Endothelial cell of umbilical vein (primary cell): ENCODE measurements around the gene TOM1. TPM values are rescaled to one million over a fixed set of nuclear protein-coding genes. Genes with fewer than 3 reads are reported as not detected.

Experiments used
- BruUV-seq: library from RNA; stranded (reverse); fragments of 400-500 nt; replicated peaks from 2 replicates; lab custom pipeline; 2021; lab: Mats Ljungman, UMichigan
- CTCF ChIA-PET: fragments of 300-600, 350-600 bp; sonication (Branson Sonifier 250); formaldehyde crosslinking; loops from one replicate; lab custom pipeline; 2021; ENCODE audit warnings: antibody characterized with exemption, inconsistent platforms; lab: Charles Lee
- POLR2A ChIA-PET: fragments of 300-600, 350-600 bp; sonication (Branson Sonifier 250); formaldehyde crosslinking; loops from one replicate; lab custom pipeline; 2021; ENCODE audit warnings: antibody characterized with exemption, inconsistent platforms; lab: Charles Lee
- DNase-seq: peaks from one replicate; pipeline ENCODE4 v3.0.0-alpha.2; 2011; ENCODE audit warnings: low read depth, low spot score
- FAIRE-seq: peaks from 2 replicates; lab custom pipeline; 2011; peaks lifted over from hg19 to GRCh38; lab: Jason Lieb, UNC
- H2AFZ ChIP-seq: 2 replicates; pipeline ENCODE4 v1.6.0; 2012; ENCODE audit warnings: low read depth, low read length, control low read depth, inconsistent platforms
- H3K27ac ChIP-seq: 2 replicates; pipeline ENCODE4 v1.5.1; 2011; ENCODE audit warnings: low read depth, mild to moderate bottlenecking, control low read depth, low read length, moderate library complexity; ENCODE audit not compliant: insufficient read depth
- H3K27me3 ChIP-seq, 2 experiments: 2 replicates each; pipeline versions ENCODE4 v1.6.0 to v1.6.1; 2011; ENCODE audit warnings: low read length in 2 of 2, mixed read lengths in 1 of 2; ENCODE audit not compliant: control insufficient read depth in 2 of 2, insufficient read depth in 2 of 2
- H3K36me3 ChIP-seq, 2 experiments: 2 replicates in 1 of 2; 3 replicates in 1 of 2; pipeline ENCODE4 v1.5.1; 2011; ENCODE audit warnings: low read length in 2 of 2, mild to moderate bottlenecking in 1 of 2, moderate library complexity in 1 of 2; ENCODE audit not compliant: control insufficient read depth in 2 of 2, insufficient read depth in 2 of 2; ENCODE audit errors: extremely low read depth in 1 of 2
- H3K4me1 ChIP-seq: 3 replicates; pipeline ENCODE4 v1.5.1; 2011; ENCODE audit warnings: mild to moderate bottlenecking, low read length; ENCODE audit not compliant: control insufficient read depth, insufficient read depth; ENCODE audit errors: extremely low read depth
- H3K4me2 ChIP-seq: 2 replicates; pipeline ENCODE4 v1.6.1; 2011; ENCODE audit warnings: low read length, control low read depth, mixed read lengths; ENCODE audit not compliant: insufficient read depth
- H3K4me3 ChIP-seq, 3 experiments: fragments of 200-600 bp in 1 of 3; sonication (generic), shearing (Covaris generic) in 1 of 3; replicated peaks in 1 of 3; 2 replicates each; pipeline ENCODE4 v1.5.1; 2011 to 2016; ENCODE audit warnings: control low read depth in 3 of 3, low read length in 3 of 3, mild to moderate bottlenecking in 2 of 3, inconsistent platforms in 1 of 3, low read depth in 1 of 3, moderate library complexity in 1 of 3; ENCODE audit not compliant: insufficient read depth in 1 of 3
- H3K79me2 ChIP-seq: 2 replicates; pipeline ENCODE4 v1.6.0; 2012; ENCODE audit warnings: low read length, inconsistent platforms; ENCODE audit not compliant: control insufficient read depth, insufficient read depth
- H3K9ac ChIP-seq: replicated peaks from 2 replicates; pipeline ENCODE3; 2011; ENCODE audit warnings: low read length, control low read depth; ENCODE audit not compliant: insufficient read depth; ENCODE audit errors: extremely low read depth
- H3K9me1 ChIP-seq: replicated peaks from 3 replicates; pipeline ENCODE4 v1.6.0; 2011; ENCODE audit warnings: mild to moderate bottlenecking, low read length; ENCODE audit not compliant: control insufficient read depth, insufficient read depth; ENCODE audit errors: extremely low read depth
- H3K9me3 ChIP-seq: replicated peaks from 2 replicates; pipeline ENCODE4 v1.5.1; 2012; ENCODE audit warnings: low read length, inconsistent platforms; ENCODE audit not compliant: control insufficient read depth, insufficient read depth
- H4K20me1 ChIP-seq: replicated peaks from 2 replicates; pipeline ENCODE3; 2011; ENCODE audit warnings: mild to moderate bottlenecking, low read length; ENCODE audit not compliant: control insufficient read depth, insufficient read depth; ENCODE audit errors: extremely low read depth
- EZH2 ChIP-seq: IDR thresholded peaks from 2 replicates; pipeline ENCODE4 v1.6.1; 2012; ENCODE audit warnings: borderline replicate concordance, low read depth, mild to moderate bottlenecking, moderate library complexity, low read length, inconsistent platforms; ENCODE audit not compliant: severe bottlenecking
- FOS ChIP-seq: IDR thresholded peaks from 2 replicates; pipeline ENCODE4 v1.6.1; 2011; ENCODE audit warnings: mild to moderate bottlenecking, low read length, moderate library complexity, borderline replicate concordance; ENCODE audit not compliant: insufficient read depth
- GATA2 ChIP-seq: IDR thresholded peaks from 2 replicates; pipeline ENCODE4 v1.7.0; 2011; ENCODE audit warnings: low read depth, mild to moderate bottlenecking, moderate library complexity, mixed read lengths, low read length; ENCODE audit not compliant: insufficient read length, insufficient read depth
- JUN ChIP-seq: IDR thresholded peaks from 2 replicates; pipeline ENCODE4 v1.6.1; 2011; ENCODE audit warnings: borderline replicate concordance, low read depth; ENCODE audit not compliant: insufficient read length, insufficient read depth
- MAX ChIP-seq: IDR thresholded peaks from 2 replicates; pipeline ENCODE4 v1.6.1; 2011; ENCODE audit not compliant: insufficient read depth, insufficient read length
- MYC ChIP-seq: IDR thresholded peaks from one replicate; pipeline ENCODE4 v1.6.1; 2011; ENCODE audit warnings: mild to moderate bottlenecking, low read depth, low read length
- POLR2A ChIP-seq: IDR thresholded peaks from 2 replicates; pipeline ENCODE4 v1.6.1; 2012; ENCODE audit warnings: low read depth, mild to moderate bottlenecking, control low read depth, low read length
- POLR2AphosphoS5 ChIP-seq: IDR thresholded peaks from 2 replicates; pipeline ENCODE4 v1.6.1; 2012; ENCODE audit warnings: low read depth, mild to moderate bottlenecking, control low read depth, low read length, moderate library complexity; ENCODE audit not compliant: insufficient read depth
- dilution Hi-C: fragments of 300-500 bp; cut with MboI; formaldehyde crosslinking; loops from one replicate; pipeline ENCODE4 v1.15.0; 2019; ENCODE audit warnings: low sequenced_read_pairs; ENCODE audit not compliant: extremely low pct_ligation_motif_present
- intact Hi-C: fragments of 100-400 bp; cut with micrococcal nuclease; formaldehyde crosslinking; loops from one replicate; pipeline ENCODE4 v1.10.0; 2022
- polyA plus RNA-seq, 4 experiments: library from polyadenylated mRNA; depleted of rRNA in 3 of 4; stranded (reverse) in 3 of 4; unstranded in 1 of 4; fragments of >200 nt; gene quantifications; 2 replicates each; pipeline versions ENCODE4 v1.2.1 to v1.2.3, GENCODE V29; 2011 to 2012; ENCODE audit warnings: missing spikeins in 1 of 4
- total RNA-seq: library from RNA; stranded (reverse); gene quantifications from 2 replicates; pipeline ENCODE4 v1.2.3, GENCODE V29; 2021
- TF ChIP-seq, protein P1 (sequence below), 2 donors: IDR thresholded peaks; 1 replicate in 1 of 2; 2 replicates in 1 of 2; pipeline ENCODE4 v1.5.1; 2011; ENCODE audit warnings: low read length in 2 of 2, mild to moderate bottlenecking in 2 of 2, moderate library complexity in 2 of 2, control low read depth in 1 of 2, inconsistent platforms in 1 of 2, low read depth in 1 of 2; ENCODE audit not compliant: insufficient read depth in 1 of 2; ENCODE audit errors: extremely low read depth in 1 of 2

TOM1 gene
- total and polyA plus RNA-seq, 2 donors (not counting 3 experiments of a cell fraction or from before 2014, with no cell fraction given) = 36.4 to 74.4 TPM

DNA sequence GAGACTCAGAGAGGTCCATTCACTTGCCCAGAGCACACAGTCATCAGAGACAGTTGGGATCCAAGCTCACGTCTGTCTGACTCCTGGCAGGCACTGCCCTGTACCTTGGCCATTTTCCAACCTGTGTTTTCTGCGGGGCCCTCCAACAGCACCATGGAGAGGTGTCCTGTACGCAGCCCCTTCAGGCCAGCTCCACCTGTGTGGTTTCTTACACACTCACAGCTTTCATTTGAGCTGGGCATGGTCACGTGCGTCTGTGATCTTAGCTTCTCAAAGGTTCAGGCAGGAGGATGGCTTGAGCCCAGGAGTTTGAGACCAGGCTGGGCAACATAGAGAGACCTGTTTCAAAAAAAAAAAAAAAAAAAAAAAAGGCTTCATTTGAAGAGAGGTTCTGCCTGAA lies 24.4 kb downstream of the TOM1 start:
- ChIA-PET CTCF (interaction anchor here (0.5 to 1.7 kb wide), 3 partner anchors 10 to 1101 kb away, joined by 3 to 4 read pairs (median 3); no protein-coding TSS in a partner anchor), POLR2A (no interaction called here)
- H3K9ac ChIP-seq = no peak overlapping the region
- peaks cover 6% of the 10 kb centered on the region for H3K4me1 ChIP-seq
- H3K9me3 ChIP-seq = no peaks in the 10 kb centered on the region
- no peak overlapping the region for H3K4me2 ChIP-seq
- no peaks in the 10 kb centered on the region for H3K79me2 ChIP-seq
- FAIRE-seq = no peak
- H3K9me1 ChIP-seq = no peaks in the 10 kb centered on the region
- no peaks in the 10 kb centered on the region for H4K20me1 ChIP-seq
- DNase-seq = no peak
- TF ChIP-seq MYC (no peak), EZH2 (no peak), POLR2AphosphoS5 (no peak), MAX (no peak), GATA2 (no peak), JUN (no peak), POLR2A (no peak), FOS (no peak)
- TF ChIP-seq, protein P1, sequence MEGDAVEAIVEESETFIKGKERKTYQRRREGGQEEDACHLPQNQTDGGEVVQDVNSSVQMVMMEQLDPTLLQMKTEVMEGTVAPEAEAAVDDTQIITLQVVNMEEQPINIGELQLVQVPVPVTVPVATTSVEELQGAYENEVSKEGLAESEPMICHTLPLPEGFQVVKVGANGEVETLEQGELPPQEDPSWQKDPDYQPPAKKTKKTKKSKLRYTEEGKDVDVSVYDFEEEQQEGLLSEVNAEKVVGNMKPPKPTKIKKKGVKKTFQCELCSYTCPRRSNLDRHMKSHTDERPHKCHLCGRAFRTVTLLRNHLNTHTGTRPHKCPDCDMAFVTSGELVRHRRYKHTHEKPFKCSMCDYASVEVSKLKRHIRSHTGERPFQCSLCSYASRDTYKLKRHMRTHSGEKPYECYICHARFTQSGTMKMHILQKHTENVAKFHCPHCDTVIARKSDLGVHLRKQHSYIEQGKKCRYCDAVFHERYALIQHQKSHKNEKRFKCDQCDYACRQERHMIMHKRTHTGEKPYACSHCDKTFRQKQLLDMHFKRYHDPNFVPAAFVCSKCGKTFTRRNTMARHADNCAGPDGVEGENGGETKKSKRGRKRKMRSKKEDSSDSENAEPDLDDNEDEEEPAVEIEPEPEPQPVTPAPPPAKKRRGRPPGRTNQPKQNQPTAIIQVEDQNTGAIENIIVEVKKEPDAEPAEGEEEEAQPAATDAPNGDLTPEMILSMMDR (IDR thresholded peaks at IDR 0.05; ENCODE audit: extremely low read depth in 1 of 2, insufficient read depth in 1 of 2, low read depth in 1 of 2, low read length in 2 of 2) = no peak
- H2AFZ ChIP-seq = no peak overlapping the region
- no TSS peak for BruUV-seq
- H3K4me3 ChIP-seq = no peak overlapping the region
- H3K27ac ChIP-seq = no peak overlapping the region
- no peaks in the 10 kb centered on the region for H3K27me3 ChIP-seq
- intact Hi-C loops = no loop called here
- dilution Hi-C loops = no loop called here
- peaks cover 2 to 45% of the 10 kb centered on the region in 2 experiments for H3K36me3 ChIP-seq
